ENCODE measurements around the gene CALM1.

Gene CALM1

DNA sequence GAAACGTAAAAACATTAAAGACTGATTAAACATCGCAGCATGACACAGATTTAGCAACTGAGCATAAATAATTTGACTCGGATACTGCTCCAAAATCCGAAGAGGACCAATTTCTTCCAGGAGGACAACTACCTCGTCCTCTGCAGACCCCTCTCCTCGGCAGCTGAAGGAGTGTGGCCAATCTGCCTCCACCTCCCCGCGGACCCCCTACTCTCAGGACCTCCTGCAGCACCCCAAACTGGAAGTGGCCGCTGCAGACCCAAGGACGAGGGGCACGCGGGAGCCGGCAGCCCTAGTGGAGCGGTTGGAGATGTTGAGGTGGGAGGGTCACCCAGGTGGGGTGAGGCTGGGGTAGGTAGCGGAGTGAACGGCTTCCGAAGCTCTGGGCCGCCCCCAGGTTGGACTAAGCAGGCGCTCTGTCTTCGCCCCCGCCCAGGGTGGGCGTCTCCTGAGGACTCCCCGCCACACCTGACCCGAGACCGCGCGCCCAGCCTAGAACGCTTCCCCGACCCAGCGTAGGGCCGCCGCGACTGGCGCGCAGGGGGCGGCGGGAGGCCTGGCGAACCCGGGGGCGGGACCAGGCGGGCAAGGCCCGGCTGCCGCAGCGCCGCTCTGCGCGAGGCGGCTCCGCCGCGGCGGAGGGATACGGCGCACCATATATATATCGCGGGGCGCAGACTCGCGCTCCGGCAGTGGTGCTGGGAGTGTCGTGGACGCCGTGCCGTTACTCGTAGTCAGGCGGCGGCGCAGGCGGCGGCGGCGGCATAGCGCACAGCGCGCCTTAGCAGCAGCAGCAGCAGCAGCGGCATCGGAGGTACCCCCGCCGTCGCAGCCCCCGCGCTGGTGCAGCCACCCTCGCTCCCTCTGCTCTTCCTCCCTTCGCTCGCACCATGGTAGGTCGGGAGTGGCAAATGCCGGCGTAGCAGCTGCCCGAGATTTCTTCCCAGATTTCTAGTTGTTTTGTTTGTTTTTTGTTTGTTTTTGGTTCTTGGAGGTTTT, at the start of gene CALM1:
Gene CALM1, plus strand, starts transcription at position 689 of the 999 bp plus-strand sequence. Its CDS starts 202 bp downstream, at position 891.
- DNase-seq (ENCODE audit: low read depth in 2 of 2): peak; percentile 95 to 96

GRCh38 chr14:90348270-90348669, 48.6 kb upstream of the CALM1 start:
- DNase-seq (ENCODE audit: low read depth in 2 of 2): no peak

DNA sequence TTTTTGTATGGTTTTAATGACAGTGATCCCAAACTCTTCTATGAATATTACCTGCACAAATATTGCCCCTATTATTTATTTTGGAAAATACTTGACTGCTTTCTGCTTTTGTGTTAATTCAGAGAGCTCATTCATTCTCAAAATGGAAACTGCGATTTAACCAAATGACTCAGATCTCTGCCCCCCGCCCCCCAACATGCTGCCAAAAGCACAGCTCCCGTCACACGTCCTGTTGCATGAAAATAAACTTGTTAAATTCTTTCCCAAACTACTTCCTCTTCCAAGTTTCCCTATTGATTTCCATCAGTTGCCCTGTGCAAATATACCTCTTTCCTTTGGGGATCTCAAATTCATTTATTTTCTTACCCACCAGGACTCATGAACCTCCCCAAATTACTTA, 47.1 kb upstream of the CALM1 start:
- no peak for DNase-seq (ENCODE audit: low read depth in 2 of 2)

DNA sequence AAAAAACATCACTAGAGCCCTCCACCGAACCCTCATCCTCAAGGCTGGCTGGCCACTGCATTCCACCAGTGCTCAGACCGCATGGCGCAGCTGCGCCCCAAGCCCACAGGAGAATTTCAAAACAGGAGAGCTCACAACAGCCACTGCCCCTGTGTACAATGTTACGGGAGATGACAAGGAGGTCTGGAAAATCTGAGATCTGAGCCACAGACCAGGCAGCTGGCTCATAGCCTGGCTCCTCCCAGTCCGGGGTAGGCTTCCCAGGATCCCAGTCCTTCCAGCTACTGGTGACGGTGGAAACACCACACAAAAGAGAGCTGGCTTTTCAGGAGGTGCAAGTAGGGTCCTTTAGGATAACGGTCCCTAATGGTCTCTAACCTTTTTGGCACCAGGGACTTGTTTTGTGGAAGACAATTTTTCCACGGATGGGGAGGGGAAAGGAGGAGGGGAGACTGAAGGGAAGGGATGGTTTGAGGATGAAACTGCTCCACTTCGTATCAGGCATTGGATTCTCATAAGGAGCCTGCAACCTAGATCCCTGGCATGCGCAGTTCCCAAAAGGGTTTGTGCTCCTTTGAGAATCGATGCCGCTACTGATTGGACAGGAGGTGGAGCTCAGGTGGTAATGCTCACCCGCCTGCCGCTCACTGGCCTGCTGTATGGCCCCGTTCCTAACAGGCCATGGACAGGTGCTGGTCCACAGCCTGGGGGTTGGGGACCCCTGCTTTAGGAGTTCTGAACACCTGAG, 42.1 kb upstream of the CALM1 start:
- no peak for DNase-seq (ENCODE audit: low read depth in 2 of 2)

DNA sequence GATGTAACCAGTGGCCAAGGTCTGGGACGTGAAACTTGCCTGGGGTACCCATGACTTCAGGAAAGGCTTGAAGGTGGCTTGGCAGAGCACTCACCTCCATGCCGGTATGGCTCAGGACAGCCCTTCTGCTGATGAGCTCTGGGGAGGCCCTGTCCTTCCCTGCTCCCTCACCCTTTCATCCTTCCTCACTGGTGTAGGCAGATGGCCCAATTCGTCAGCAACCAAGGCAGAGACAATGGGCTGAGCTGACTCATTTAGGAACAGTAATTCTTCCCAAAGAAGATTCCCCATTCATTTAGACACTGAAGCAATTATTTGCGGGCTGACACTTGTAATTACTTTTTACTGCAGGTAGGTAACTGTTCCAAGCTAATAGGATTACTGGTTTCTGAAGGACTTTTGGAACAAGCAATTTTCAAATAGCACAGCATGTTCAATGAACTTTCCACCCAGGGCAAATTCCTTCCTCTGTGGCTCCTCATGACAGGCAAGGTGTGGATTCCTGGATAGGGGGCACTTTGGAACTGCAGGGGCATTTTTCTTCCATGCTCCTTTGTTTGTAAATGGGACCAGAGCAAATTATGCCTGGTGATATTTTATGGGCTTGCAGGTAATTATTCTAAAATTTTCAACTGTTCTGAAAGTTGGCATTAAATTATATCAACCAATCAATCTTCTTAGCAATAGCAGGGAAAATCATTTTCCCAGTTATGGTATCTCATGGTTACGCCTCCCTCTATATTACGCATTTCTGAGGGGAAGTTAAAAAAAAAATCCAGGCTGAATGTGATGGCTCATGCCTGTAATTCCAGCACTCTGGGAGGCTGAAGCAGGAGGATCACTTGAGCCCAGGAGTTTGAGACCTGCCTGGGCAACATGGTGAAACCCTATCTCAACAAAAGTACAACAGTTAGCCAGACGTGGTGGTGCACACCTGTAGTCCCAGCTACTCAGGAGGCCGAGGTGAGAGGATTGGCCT, 41.0 kb upstream of the CALM1 start:
- no peak for DNase-seq (ENCODE audit: low read depth in 2 of 2)

- no peak for DNase-seq (ENCODE audit: low read depth in 2 of 2)
Observed at GRCh38 chr14:90356925-90357324, 39.9 kb upstream of the CALM1 start.

GRCh38 chr14:90358359-90358758, 38.5 kb upstream of the CALM1 start:
- DNase-seq (ENCODE audit: low read depth in 2 of 2): no peak

DNA sequence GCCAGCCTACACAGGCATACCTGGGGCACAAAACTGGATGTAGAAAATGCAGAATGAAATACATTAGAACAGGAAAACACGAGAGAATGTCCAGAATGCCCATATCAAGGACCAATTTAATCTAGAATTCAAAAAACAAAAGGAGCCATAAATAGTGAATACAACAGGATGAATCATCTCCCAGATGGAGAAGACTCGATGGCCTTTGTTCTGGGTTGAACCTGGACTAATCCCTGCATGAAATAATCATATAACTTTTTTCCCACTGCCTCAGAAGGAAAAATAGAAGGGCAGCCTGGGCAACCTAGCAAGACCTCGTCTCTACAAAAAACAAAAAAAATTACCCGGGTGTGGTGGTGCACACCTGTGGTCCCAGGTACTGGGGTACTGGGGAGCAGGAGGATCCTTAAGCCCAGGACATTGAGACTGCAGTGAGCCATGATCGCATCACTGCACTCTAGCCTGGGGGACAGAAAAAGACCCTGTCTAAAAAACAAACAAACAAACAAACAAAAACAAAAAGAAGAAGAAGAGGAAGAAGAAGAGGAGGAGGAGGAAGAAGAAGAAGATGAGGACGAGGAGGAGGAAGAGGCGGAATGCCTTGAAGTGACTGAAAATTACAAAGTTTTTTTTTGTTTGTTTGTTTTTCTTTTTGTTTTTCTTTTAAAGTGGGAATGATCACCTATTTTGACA, 34.8 kb upstream of the CALM1 start:
- DNase-seq (ENCODE audit: low read depth in 2 of 2): no peak

DNA sequence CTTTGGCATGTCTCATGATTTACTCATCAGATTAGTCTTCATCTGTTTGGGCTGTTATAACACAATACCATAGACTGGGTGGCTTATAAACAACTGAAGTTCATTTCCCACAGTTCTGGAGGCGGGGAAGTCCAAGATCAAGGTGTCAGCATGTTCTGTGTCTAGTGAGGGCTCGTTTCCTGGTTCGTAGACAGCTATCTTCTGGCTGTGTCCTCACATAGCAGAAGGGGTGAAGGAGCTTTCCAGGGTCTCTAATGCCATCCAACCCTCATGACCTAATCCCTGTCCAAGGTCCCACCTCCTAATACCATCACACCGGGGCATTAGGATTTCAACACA, 34.3 kb upstream of the CALM1 start:
- no peak for DNase-seq (ENCODE audit: low read depth in 2 of 2)

DNA sequence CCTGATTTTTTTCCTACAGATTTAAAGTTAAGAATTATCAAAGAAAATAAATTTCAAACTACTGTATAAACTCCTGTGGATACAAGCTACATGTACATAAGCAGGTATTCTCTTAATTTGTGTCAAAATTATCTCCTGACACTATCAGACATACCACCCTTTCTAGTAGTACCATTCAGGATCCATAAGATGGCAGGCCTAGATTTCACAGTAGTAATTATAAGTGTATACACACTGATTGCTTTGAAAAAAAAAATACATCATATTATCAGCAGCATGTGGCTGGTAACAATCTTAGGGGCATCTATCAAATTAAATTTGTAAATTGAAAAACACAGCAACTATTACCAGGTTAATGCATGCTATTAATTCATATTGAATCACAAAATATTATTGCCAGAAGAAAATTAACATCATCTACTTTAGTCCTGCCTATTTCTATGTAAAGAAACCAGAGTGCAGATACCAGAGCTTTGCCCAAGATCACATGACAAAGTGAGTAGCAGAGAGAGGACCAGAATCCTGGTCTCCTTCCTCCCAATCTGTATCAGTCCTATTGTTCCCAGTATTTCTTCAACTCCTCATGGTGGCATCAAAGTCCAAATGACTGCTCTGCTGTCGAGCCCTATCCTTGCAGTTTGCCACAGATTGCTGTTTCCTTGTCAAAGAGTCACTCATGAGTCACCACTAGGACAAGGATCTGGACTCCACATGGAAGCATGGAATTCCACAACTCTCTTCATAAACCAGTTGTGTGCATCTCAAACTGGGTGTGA, 27.7 kb upstream of the CALM1 start:
- no peak for DNase-seq (ENCODE audit: low read depth in 2 of 2)

- DNase-seq (ENCODE audit: low read depth in 2 of 2): no peak
Observed at GRCh38 chr14:90373887-90374286, 22.9 kb upstream of the CALM1 start.

DNA sequence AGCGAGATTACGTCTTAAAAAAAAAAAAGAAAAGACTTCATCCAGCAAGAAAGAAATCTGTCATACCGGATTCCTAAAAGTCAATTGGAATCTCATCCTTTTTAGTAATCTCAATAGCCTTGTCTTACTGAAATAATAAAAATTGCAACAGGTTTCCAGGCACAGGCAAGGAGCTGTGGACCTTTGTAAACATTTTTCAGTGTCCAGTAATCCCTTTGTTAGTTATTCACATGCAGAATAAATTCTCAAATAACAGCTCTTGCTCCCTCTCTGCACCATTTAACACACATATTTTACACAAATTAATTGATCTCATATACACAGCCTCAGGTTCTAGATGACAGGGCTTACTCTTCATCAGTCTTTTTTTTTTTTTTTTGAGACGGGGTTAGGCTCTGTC, 22.0 kb upstream of the CALM1 start:
- no peak for DNase-seq (ENCODE audit: low read depth in 2 of 2)

DNA sequence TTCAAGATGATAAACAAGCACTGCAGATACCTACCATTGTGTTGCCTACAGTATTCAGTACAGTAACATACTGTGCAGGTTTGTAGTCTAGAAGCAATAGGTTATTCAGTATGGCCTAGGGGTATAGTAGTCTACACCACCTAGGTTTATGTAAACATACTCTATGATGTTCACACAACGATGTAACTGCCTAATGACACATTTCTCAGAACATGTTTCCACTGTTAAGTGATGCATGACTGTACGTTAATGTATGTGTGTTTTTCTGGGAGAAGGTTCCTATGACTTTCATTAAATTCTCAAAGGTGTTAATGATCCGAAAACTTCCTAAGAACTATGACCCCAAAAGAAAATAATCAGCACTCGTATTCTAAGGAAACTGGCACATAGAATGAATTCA, 20.9 kb upstream of the CALM1 start:
- DNase-seq (ENCODE audit: low read depth in 2 of 2): no peak

- DNase-seq (ENCODE audit: low read depth in 2 of 2): no peak
Observed at GRCh38 chr14:90378249-90378648, 18.6 kb upstream of the CALM1 start.

DNA sequence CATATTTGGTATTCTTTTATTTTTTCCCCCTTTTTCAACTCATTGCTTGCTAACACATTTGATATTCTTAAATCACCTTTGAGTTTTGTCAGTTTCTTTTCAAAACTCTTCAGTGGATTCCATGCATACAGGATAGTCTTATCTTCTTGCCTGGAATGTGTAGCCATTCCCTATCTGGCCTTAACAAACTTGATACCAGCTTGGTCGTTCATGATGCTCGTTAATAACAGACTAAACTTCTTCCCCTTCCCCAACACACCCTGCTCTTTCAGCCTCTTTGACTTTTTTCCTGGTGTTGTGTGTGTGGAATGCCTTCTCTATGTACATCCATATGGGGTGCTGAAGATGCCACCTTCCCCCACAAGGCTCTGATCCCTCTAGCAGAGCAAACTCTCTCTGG, 17.7 kb upstream of the CALM1 start:
- no peak for DNase-seq (ENCODE audit: low read depth in 2 of 2)

DNA sequence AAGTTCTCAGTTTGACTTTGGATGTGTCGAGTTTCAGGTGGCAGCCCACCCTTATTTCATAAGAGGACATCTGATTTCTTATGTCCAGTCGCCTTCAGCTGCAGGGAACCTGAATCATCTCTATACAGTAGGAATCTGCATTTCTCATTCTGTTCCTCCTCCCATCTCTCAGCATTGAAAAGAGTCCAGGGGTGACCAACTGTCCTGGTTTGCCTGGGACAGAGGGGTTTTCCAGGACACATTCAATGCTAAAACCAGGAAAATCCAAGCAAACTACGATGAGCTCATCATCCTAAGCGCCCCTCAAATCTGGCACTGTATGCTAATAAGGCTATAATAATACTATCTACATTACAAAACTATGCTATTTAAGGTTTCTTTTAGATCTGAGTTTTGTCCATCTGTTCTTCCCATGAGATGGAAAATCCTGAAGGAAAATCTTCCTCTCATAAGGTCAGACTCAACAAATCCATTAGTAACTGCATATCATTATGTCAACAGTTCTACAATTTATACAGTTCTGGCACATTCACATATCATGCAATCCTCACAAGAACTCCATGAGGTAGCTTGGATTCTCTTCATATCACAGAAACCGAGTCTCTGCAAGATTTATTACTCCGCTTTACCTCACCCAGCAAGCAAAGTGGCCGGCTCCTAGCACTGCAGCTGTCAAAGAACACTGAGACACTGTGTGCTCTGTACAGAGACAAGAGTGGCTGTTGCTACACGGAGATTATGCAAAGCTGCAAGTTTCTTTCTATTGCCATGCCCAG, 15.6 kb upstream of the CALM1 start:
- no peak for DNase-seq (ENCODE audit: low read depth in 2 of 2)

DNA sequence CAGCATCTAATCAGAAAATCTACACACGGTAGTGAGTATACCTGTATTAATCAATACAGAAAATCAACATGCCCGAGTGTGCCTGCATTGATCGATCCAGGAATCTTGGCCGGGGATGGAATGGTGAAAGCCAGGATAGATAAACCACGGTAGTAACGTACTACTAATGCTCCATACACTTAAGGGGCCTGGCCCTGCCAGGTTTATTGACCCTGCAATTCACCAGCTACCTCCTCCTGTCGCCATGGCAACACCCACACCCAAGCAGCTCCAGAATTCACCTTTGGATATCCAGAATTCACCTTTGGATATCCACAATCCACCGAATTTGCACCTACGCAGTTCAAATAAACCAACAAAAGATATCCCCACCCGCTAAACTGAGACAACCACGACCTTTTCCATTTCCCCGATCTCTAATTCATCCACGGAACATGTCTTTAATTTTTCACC, 14.8 kb upstream of the CALM1 start:
- no peak for DNase-seq (ENCODE audit: low read depth in 2 of 2)

DNA sequence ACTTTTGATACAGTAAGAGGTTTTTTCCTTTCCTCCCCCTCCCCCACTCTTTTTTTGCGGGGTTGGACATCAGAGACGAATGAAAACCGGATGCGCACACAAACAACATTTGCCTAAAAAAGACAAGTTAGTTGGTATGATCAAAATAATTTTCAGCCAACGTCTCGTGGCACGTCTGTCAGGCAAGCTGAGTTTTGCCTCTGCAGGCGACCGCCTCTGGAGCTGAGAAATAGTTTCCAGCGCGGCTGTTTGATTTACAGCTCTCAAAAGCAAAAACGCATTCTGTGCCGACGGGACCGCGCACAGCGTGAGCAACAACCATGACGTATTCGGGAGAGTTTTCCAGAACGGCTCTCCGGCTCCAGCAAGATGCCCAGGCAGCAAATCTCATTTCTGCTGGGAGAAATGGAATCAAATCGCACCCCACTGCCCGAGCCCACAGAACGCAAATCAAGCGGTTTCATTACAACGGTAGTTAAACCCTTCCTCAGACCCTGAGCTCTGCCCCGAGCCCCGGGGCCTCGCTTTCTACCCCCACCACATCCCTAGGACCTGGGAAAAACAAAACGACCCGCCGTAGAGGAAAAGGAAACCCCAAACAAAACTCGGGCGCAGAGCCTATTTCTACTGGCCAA, 14.2 kb upstream of the CALM1 start:
- peak; percentile 35 to 57 for DNase-seq (ENCODE audit: low read depth in 2 of 2)

GRCh38 chr14:90383126-90383730, 13.6 kb upstream of the CALM1 start:
- DNase-seq (ENCODE audit: low read depth in 2 of 2): peak; percentile 88 to 95
